GM18858 (cell line): ENCODE measurements around the gene ADCY10.
"Not testable (repeated sequence)": the region's sequence is repeated elsewhere in the genome, so short reads cannot be mapped to it uniquely, and the experiment has no call there.

Experiments
- ATAC-seq: cut with Tn5 transposase; IDR thresholded peaks from one replicate; pipeline ENCODE4 v1.9.1; 2021; ENCODE audit not compliant: unreplicated experiment

Gene ADCY10

DNA sequence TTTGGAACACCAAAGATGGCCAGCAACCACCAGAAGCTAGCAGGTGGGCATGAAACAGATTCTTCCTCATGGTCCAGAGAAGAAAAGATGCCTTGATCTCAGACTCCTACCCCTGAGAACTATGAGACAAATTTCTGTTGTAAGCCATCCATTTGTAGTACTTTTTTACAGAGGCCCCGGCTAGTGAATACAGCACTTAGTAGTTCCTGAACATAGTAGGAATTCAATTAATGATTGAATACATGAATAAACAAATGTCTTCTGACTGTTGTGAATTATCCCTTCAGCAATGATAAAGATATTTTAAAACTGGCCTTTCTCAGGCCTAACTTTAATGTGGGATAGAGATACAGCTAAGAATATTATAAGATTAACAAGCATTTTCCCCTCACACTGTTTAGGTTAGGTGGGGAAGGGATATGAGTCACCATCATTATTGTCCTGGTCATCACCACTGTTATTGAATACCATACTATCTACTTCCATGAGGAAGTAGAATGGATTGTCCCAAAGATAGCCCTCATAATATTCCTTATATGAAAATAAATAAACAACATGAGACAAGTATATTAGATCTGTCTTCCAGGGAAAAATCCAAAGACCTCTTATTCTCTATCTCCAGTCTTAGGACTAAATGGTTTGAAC, 51.4 kb downstream of the ADCY10 start:
- no peak for ATAC-seq

DNA sequence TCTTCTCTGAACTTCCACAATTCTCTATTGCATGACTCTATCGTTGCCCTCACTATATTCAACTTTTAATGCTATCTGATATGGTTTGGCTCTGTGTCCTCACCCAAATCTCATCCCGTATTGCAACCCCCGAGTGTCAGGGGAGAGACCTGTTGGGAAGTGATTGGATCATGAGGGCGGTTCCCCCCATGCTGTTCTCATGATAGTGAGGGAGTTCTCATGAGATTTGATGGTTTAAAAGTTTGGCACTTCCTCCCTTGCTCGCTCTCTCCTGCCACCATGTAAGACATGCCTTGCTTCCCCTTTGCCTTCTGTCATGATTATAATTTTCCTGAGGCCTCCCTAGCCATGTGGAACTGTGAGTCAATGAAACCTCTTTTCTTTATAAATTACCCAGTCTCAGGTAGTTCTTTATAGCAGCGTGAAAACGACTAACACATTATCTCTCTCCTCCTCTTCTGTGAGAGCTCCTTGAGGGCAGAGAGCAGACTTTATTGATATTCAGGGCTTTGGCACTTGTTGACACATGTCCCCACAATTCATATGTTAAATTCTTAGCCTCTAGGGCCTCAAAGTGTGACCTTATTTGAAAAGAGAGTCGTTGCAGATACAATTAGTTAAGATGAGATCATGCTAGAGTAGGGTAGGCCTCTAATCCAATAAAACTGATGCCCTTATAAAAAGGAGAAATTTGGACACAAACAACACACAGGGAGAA, 52.1 kb downstream of the ADCY10 start:
- no peak for ATAC-seq

DNA sequence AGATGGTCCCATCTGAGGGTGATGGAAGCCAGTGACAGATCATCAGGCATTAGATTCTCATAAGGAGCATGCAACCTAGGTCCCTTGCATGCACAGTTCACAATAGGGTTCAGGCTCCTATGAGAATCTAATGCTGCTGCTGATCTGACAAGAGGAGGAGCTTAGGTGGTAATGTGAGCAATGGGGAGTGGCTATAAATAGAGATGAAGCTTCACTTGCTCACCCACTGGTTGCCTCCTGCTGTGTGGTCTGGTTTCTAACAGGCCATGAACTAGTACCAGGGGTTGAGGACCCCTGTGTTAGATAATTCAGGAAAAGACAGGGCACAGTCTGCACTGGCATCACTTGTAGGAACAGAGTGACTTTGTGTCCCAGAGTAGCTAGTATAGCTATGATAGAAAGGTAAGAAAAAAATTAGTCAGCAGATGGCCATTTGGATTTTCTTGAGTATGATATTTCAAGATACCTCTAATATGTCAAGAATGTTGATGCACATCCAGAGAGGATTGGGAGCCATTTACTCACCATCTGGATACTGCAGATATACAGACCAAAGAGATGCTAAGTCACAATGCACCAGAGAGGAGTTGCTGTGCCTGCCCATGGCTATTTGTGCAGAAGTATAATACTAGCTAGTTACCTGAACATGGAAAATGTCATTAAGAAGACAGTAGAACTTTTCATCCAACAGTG, 53.6 kb downstream of the ADCY10 start:
- ATAC-seq, result no peak

- no peak for ATAC-seq
Observed at GRCh38 chr1:167856711-167857418, 57.1 kb downstream of the ADCY10 start.

- ATAC-seq, result no peak
Observed at GRCh38 chr1:167854184-167854583, 59.8 kb downstream of the ADCY10 start.

GRCh38 chr1:167849666-167850065, 64.3 kb downstream of the ADCY10 start:
- ATAC-seq, result no peak

- no peak for ATAC-seq
Observed at GRCh38 chr1:167842872-167843271, 71.1 kb downstream of the ADCY10 start.

- ATAC-seq, result no peak
Observed at GRCh38 chr1:167841530-167841929, 72.4 kb downstream of the ADCY10 start.

DNA sequence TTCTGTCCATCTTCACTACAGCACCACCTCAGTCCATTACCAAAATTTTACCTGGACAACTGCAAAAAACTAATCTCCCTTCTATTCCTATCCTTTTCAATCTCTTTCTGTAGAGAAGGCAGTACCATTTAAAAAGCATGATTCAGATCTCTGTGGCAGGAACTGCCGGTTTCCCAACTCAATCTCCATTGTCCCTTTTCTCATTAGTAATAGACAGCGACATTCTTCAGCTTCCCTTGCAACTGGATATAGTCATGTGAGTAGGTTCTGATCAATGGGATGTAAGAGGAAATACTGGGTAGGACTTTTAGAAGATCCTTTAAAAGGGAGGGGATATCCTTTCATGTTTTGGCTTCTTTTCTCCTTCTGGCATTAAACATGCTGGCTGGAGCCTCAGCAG, 74.9 kb downstream of the ADCY10 start:
- no peak for ATAC-seq

- no peak for ATAC-seq
Observed at GRCh38 chr1:167837326-167837725, 76.6 kb downstream of the ADCY10 start.

DNA sequence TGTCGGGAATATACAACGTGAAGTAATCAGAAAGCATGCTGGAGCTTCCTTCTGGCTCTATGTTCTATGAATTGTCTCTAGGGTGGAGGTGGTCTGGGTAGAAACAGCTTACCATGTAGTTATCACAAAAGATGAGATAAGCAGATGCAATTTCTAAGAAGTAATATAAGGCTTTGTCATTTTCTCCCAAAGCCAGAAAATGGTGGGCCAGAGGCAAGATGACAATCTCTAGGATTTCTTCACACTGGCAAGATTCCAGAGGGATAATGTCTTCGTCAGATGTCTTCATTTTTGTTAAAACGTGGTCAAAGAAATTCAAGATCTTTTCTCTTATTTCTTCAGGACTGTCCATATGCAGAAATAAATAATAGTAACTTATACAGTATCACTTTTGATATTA, 77.7 kb downstream of the ADCY10 start:
- no peak for ATAC-seq

- ATAC-seq, result no peak
Observed at GRCh38 chr1:167833904-167834303, 80.0 kb downstream of the ADCY10 start.

DNA sequence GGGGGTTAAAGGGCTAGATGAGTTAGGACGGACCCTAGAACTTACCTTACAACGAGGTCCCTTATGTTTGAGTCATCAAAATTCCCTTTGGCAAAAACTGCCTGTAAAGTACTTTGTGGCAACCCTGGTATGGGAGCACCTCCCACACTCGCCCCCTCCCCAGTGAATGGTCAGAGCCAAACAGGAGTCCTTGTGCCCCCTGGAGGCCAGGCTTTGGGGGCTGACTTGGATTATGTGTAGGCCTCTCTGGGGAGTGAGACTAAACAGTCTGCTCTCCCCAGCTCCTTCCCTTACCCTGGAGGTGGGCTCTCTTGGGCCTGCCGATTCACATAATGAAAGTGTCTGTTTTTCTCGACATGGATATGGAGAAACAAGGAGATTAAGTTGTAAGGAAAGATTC, 81.2 kb downstream of the ADCY10 start:
- ATAC-seq, result no peak

GRCh38 chr1:167830668-167831067, 83.3 kb downstream of the ADCY10 start:
- not testable (repeated sequence) for ATAC-seq

DNA sequence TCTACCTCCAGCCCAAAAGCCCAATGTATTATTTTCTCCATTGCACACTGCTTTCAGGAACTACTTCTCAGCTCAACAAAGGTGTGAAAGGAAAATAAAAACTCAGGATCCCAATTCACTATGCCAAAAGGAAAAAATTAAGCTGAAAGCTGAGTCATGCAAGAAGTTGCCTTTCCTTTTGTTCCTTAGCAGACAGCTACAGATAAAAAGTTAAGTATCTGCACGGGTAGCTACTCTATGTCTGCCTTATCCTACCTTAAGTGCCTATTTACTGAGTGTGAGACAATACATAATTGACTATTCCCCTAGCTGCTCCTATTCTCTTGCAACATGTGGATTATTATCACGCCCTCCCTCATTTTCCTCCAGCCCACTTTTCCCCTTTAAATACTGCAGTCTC, 84.1 kb downstream of the ADCY10 start:
- ATAC-seq, result no peak

DNA sequence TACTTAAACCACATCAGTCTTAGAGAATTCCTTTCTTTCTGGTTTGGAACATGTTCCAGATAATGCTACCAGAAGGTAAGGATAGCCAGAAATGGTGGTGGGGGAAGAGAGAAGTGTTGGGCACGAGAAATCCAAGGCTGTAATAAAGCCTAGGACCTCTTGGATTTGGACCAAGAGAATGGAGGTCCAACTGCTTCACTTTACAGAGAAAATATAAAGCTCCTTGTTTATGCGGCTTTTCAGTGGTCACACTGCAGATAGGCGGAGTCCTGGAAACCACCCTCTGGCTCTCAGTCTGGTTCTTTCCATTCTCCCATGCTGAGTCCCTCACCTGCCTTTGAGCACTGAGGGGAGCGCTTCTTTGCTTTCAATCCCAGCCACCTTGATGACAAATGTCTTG, 87.8 kb downstream of the ADCY10 start:
- no peak for ATAC-seq

DNA sequence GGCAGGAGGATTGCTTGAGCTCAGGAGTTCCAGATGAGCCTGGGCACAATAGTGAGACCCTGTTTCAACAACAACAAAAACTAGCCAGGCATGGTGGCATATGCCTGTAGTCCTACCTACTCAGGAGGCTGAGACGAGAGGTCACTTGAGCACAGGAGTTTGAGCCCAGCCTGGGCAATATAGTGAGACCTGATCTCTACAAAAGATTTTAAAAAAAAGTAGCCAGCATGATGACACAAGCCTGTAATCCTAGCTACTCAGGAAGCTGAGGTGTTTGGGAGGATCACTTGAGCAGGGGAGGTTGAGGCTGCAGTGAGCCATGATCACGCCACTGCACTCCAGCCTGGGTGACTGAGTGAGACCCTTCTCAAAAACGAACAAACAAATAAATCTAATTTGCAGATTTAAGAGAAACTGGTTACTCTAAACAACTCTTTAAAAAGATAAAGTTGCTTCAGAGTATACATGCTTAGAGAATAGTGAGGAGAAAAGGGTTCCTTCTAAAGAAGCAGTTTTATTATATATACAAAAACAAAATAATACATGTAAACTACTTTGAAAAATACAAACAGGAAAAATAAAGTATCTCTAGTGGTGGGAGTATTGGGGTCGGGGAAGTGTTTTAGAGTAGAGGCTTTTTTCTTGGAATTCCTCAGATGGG, 88.4 kb downstream of the ADCY10 start:
- no peak for ATAC-seq

DNA sequence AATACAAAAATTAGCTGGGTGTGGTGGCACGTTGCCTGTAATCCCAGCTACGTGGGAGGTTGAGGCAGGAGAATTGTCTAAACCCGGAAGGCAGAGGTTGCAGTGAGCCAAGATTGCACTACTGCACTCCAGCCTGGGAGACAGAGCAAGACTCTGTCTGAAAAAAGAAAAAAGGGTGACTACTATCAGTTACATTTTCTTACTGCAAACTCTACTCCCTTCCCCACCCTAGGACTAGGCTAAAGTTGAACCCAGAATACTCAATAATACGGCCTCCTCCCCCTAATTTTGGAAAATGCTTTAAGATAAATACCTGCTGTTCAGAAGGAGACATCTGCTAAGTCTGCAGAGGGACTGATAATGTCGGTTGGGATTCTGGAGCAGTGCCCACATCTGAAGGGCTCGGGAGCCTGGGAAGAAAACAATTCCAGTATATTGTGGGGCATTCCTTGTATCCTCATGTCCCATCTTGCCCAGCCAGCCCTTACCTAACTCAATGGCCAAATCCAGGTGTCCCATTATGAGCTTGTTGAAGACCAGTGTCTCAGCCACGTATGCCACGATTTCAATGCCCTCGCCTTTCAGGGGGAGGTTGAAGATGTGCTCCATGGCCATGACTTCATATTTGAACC, 89.7 kb downstream of the ADCY10 start:
- no peak for ATAC-seq

GRCh38 chr1:167821969-167822685, 91.8 kb downstream of the ADCY10 start:
- no peak for ATAC-seq

DNA sequence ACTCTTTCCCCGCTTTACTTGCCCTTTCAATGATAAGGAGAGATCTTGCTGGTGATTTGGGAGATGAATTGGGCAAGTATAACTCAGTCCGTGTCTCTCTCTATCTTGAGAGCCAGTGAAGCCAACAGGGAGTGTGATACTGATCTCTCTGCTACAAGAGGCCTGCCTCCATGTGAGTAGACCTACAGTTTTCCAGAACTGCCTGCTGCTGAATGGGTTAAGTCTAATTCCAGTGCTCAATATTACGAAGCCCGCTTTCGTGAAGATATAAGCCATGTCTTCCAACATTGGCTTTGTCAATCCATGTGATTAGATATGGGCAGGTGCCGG, 92.6 kb downstream of the ADCY10 start:
- ATAC-seq, result no peak
